HG03108 (cell line): ENCODE results near the gene FRAT2.
"Not testable (repeated sequence)": the region's sequence is repeated elsewhere in the genome, so short reads cannot be mapped to it uniquely, and the experiment has no call there.

Experiments used
- ATAC-seq: cut with Tn5 transposase; IDR thresholded peaks from one replicate; pipeline ENCODE4 v1.9.1; 2021; ENCODE audit warnings: moderate library complexity; ENCODE audit not compliant: unreplicated experiment

FRAT2 gene

GRCh38 chr10:97356918-97357317 lies 22.4 kb upstream of the FRAT2 start:
- no peak for ATAC-seq

GRCh38 chr10:97356318-97356914 lies 21.9 kb upstream of the FRAT2 start:
- ATAC-seq: no peak

- no peak for ATAC-seq
These were observed 21.0 kb upstream of the FRAT2 start for GRCh38 chr10:97355571-97355975.

- ATAC-seq: no peak
These were observed 19.4 kb upstream of the FRAT2 start for GRCh38 chr10:97353945-97354344.

- no peak for ATAC-seq
These were observed 15.4 kb upstream of the FRAT2 start for GRCh38 chr10:97349752-97350513.

GRCh38 chr10:97347317-97347716 lies 12.8 kb upstream of the FRAT2 start:
- ATAC-seq: no peak

GRCh38 chr10:97343664-97344063 lies 9.1 kb upstream of the FRAT2 start:
- ATAC-seq: not testable (repeated sequence)

GRCh38 chr10:97341416-97341815 lies 6.9 kb upstream of the FRAT2 start:
- ATAC-seq: no peak

- no peak for ATAC-seq
These were observed 3.5 kb upstream of the FRAT2 start for GRCh38 chr10:97338041-97338440.

GRCh38 chr10:97336942-97337831 lies 2.7 kb upstream of the FRAT2 start:
- ATAC-seq: no peak

GRCh38 chr10:97336446-97336845 lies 1.9 kb upstream of the FRAT2 start:
- no peak for ATAC-seq

- no peak for ATAC-seq
These were observed 1.5 kb upstream of the FRAT2 start for GRCh38 chr10:97336006-97336405.

- ATAC-seq: no peak
These were observed 675 bp upstream of the FRAT2 start for GRCh38 chr10:97335188-97335619.

- ATAC-seq: peak; percentile 15
These were observed 744 bp downstream of the FRAT2 start for GRCh38 chr10:97333601-97334369.

GRCh38 chr10:97333351-97333600 lies 1.3 kb downstream of the FRAT2 start:
- ATAC-seq: no peak

GRCh38 chr10:97332591-97333350 lies 1.8 kb downstream of the FRAT2 start:
- no peak for ATAC-seq

GRCh38 chr10:97331153-97331703 lies 3.3 kb downstream of the FRAT2 start:
- no peak for ATAC-seq

GRCh38 chr10:97329766-97330165 lies 4.8 kb downstream of the FRAT2 start:
- no peak for ATAC-seq

- ATAC-seq: no peak
These were observed 5.7 kb downstream of the FRAT2 start for GRCh38 chr10:97328646-97329453.
